Mucosa of descending colon (tissue), 3 donors: ENCODE measurements around the gene KANK4. TPM values are rescaled to one million over a fixed set of nuclear protein-coding genes. Genes with fewer than 3 reads are reported as not detected.
A peak's percentile ranks its signal among the peaks of the same experiment; 100 is the strongest.

Source experiments
- ATAC-seq: fragments of 200-7000 bp; cut with Tn5 transposase; one replicate; pipeline ENCODE4 v1.9.1; 2020; ENCODE audit warnings: mild to moderate bottlenecking, moderate library complexity
- DNase-seq, 3 donors: peaks; one replicate each; pipeline ENCODE4 v3.0.0-alpha.2; 2020
- H3K36me3 ChIP-seq: fragments of 200-600 bp; one replicate; pipeline ENCODE4 v1.8.0; 2021; ENCODE audit warnings: low read depth, mild to moderate bottlenecking
- H3K4me1 ChIP-seq: fragments of 200-600 bp; one replicate; pipeline ENCODE4 v1.8.0; 2021; ENCODE audit warnings: low read depth, mild to moderate bottlenecking
- H3K4me3 ChIP-seq: fragments of 200-600 bp; one replicate; pipeline ENCODE4 v1.8.0; 2021; ENCODE audit warnings: mild to moderate bottlenecking
- H3K9me3 ChIP-seq: fragments of 200-600 bp; one replicate; pipeline ENCODE4 v1.8.0; 2021; ENCODE audit warnings: mild to moderate bottlenecking
- CTCF ChIP-seq: fragments of 200-600 bp; IDR thresholded peaks from one replicate; pipeline ENCODE4 v1.8.0; 2022; ENCODE audit warnings: antibody characterized with exemption, mild to moderate bottlenecking
- intact Hi-C, 2 donors: fragments of 100-400 bp; cut with DNase I in 1 of 2; cut with micrococcal nuclease in 1 of 2; formaldehyde crosslinking; loops; one replicate each; pipeline versions ENCODE4 v1.11.0 to v1.11.1; 2022; cut with DNase I, micrococcal nuclease
- total RNA-seq, 3 donors: library from RNA; stranded (reverse); fragmentation: NEBNext Ultra II Directional in 2 of 3; extraction: Animal tissue kit (Norgen Biotek cat#: 25700) in 2 of 3; gene quantifications; one replicate each; pipeline versions ENCODE4 v1.2.1 to v1.2.4, GENCODE V29; 2021 to 2023
- donor health status: DM: no; HTN: no; CAD: no; lungs with moderate emphysema.
- donor health status: DM: no; HTN: no; CAD: no.
- donor health status: DM: no; HTN: yes; CAD: no.

The KANK4 gene
- total RNA-seq, 3 donors from 2014 or later, result 1.6 to 2.6 (median 1.7) TPM

- DNase-seq (no peak), ATAC-seq (no peak)
- no peak for TF ChIP-seq CTCF
- no peaks in the 10 kb centered on the region for H3K4me1 ChIP-seq
- H3K4me3 ChIP-seq, result no peak overlapping the region
- H3K36me3 ChIP-seq, result no peaks in the 10 kb centered on the region
- intact Hi-C loops, result no loop called here
- H3K9me3 ChIP-seq, result no peaks in the 10 kb centered on the region
Observed at GRCh38 chr1:62336995-62337705, 17.9 kb upstream of the KANK4 start.

- ATAC-seq, result no peak
Observed at GRCh38 chr1:62336638-62336994, 17.4 kb upstream of the KANK4 start.

GRCh38 chr1:62335656-62336055 is 16.4 kb upstream of the KANK4 start:
- intact Hi-C loops, result no loop called here

More at GRCh38 chr1:62336638-62336994, 17.4 kb upstream of the KANK4 start:
- H3K9me3 ChIP-seq, result no peaks in the 10 kb centered on the region
- DNase-seq, result no peak
- H3K4me1 ChIP-seq, result no peaks in the 10 kb centered on the region
- intact Hi-C loops, result no loop called here
- no peak for TF ChIP-seq CTCF
- H3K4me3 ChIP-seq, result no peak overlapping the region
- H3K36me3 ChIP-seq, result no peaks in the 10 kb centered on the region

GRCh38 chr1:62334434-62334985 is 15.3 kb upstream of the KANK4 start:
- no peak for DNase-seq
- H3K9me3 ChIP-seq, result no peaks in the 10 kb centered on the region
- no peak overlapping the region for H3K4me3 ChIP-seq
- no peak for ATAC-seq
- no peak for TF ChIP-seq CTCF
- no peaks in the 10 kb centered on the region for H3K36me3 ChIP-seq
- no peaks in the 10 kb centered on the region for H3K4me1 ChIP-seq
- intact Hi-C loops, result no loop called here

More at GRCh38 chr1:62335656-62336055, 16.4 kb upstream of the KANK4 start:
- ATAC-seq (no peak), DNase-seq (no peak)
- no peak for TF ChIP-seq CTCF
- no peaks in the 10 kb centered on the region for H3K9me3 ChIP-seq
- no peaks in the 10 kb centered on the region for H3K36me3 ChIP-seq
- H3K4me3 ChIP-seq, result no peak overlapping the region
- H3K4me1 ChIP-seq, result no peaks in the 10 kb centered on the region

GRCh38 chr1:62333441-62333840 is 14.2 kb upstream of the KANK4 start:
- DNase-seq (no peak), ATAC-seq (peak; percentile 29)
- no peak overlapping the region for H3K4me3 ChIP-seq
- no peak for TF ChIP-seq CTCF
- no peaks in the 10 kb centered on the region for H3K9me3 ChIP-seq
- intact Hi-C loops, result no loop called here
- no peaks in the 10 kb centered on the region for H3K36me3 ChIP-seq
- H3K4me1 ChIP-seq, result no peaks in the 10 kb centered on the region
